ENCODE measurements around the gene IL1R2. TPM values are rescaled to one million over a fixed set of nuclear protein-coding genes. Genes with fewer than 3 reads are reported as not detected.

IL1R2 gene
- total RNA-seq, 2 donors from 2014 or later: 18.3 to 47.7 TPM

GRCh38 chr2:102040229-102040628, 48.5 kb downstream of the IL1R2 start:
- no peaks in the 10 kb centered on the region for H3K36me3 ChIP-seq

DNA sequence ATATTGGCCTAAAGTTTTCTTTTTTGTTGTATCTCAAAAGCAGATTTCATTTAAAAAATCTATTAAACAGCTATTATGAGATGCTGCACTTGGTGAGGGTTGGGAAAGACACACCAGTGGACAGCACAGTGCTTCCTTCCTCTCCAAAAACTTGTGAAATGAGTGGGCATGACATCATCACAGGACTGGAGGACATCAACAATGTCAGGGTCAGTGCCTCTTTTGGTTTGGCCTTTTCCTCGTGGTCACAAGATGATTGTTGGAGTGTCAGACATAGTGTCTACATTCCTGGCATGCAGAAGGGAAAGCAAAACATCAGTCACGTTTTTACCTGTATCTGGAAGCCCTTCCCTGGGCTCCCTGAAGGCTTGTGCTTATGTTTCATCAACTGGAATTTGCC, 49.6 kb downstream of the IL1R2 start:
- no peak for TF ChIP-seq CTCF (IDR thresholded peaks at IDR 0.05)
- no peaks in the 10 kb centered on the region for H3K9me3 ChIP-seq
- no peaks in the 10 kb centered on the region for H3K36me3 ChIP-seq
- no peak overlapping the region for H3K27ac ChIP-seq
- ATAC-seq (ENCODE audit: insufficient number of reproducible peaks, low FRiP score, low read depth) (no peak), DNase-seq (ENCODE audit: low spot score) (no peak)
- H3K27me3 ChIP-seq (replicated peaks; ENCODE audit: insufficient read depth): no peaks in the 10 kb centered on the region
- peaks cover 20 to 40% of the 10 kb centered on the region in 2 donors for H3K4me1 ChIP-seq (ENCODE audit: control insufficient read depth in 1 of 2, low read depth in 2 of 2)
- no peak overlapping the region for H3K4me3 ChIP-seq

More at GRCh38 chr2:102040229-102040628, 48.5 kb downstream of the IL1R2 start:
- no peak for ATAC-seq (ENCODE audit: insufficient number of reproducible peaks, low FRiP score, low read depth)
- DNase-seq (ENCODE audit: low spot score): no peak
- H3K4me3 ChIP-seq: no peak overlapping the region
- H3K9me3 ChIP-seq: no peaks in the 10 kb centered on the region
- no peak overlapping the region for H3K27ac ChIP-seq
- H3K27me3 ChIP-seq (replicated peaks; ENCODE audit: insufficient read depth): no peaks in the 10 kb centered on the region
- no peak for TF ChIP-seq CTCF (IDR thresholded peaks at IDR 0.05)
- peaks cover 20 to 42% of the 10 kb centered on the region in 2 donors for H3K4me1 ChIP-seq (ENCODE audit: control insufficient read depth in 1 of 2, low read depth in 2 of 2)

GRCh38 chr2:102042196-102043081, 50.7 kb downstream of the IL1R2 start:
- Histone ChIP-seq H3K27me3 (replicated peaks; ENCODE audit: insufficient read depth) (no peaks in the 10 kb centered on the region), H3K36me3 (no peaks in the 10 kb centered on the region), H3K9me3 (no peaks in the 10 kb centered on the region), H3K4me1 (ENCODE audit: control insufficient read depth in 1 of 2, low read depth in 2 of 2) (peaks cover 15 to 29% of the 10 kb centered on the region in 2 donors), H3K4me3 (no peak overlapping the region), H3K27ac (no peak overlapping the region)
- DNase-seq (ENCODE audit: low spot score) (no peak), ATAC-seq (ENCODE audit: insufficient number of reproducible peaks, low FRiP score, low read depth) (no peak)
- TF ChIP-seq CTCF (IDR thresholded peaks at IDR 0.05): no peak

GRCh38 chr2:102043560-102043959, 51.8 kb downstream of the IL1R2 start:
- H3K27ac ChIP-seq: no peak overlapping the region
- H3K9me3 ChIP-seq: no peaks in the 10 kb centered on the region
- no peak overlapping the region for H3K4me3 ChIP-seq
- ATAC-seq (ENCODE audit: insufficient number of reproducible peaks, low FRiP score, low read depth) (no peak), DNase-seq (ENCODE audit: low spot score) (no peak)
- H3K4me1 ChIP-seq (ENCODE audit: control insufficient read depth in 1 of 2, low read depth in 2 of 2): peaks cover 9 to 21% of the 10 kb centered on the region in 2 donors
- TF ChIP-seq CTCF (IDR thresholded peaks at IDR 0.05): no peak
- H3K36me3 ChIP-seq: no peaks in the 10 kb centered on the region
- no peaks in the 10 kb centered on the region for H3K27me3 ChIP-seq (replicated peaks; ENCODE audit: insufficient read depth)

DNA sequence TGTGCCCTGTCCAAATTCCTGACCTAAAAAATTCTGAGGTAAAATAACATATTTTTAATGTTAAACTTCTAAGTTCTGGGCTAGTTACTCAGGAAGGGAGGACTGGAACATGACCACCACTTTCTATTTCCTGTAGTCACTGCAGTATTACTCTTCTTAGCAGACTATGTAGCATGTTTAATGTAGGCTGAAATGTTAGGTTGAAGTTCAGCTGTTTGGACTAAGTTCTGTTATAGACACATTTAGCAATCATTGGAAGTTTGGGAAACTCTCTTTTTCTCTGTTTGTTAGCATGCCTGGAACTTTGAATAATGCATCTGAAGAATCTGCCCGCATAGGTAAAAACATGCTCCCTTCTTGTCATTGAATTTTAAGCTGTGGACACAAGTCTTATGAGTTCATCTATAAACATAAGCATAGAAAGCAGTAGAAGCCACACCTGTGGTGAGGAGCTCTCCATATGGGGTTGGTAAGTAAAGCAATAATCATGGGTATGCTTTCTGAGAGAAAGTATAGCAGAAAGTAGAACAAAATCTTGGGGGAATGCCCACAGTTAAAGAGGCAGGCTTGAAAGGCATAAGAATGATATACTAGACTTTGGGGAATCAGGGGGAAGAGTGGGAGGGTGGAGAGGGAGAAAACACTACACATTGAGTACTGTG, 52.6 kb downstream of the IL1R2 start:
- no peak for TF ChIP-seq CTCF (IDR thresholded peaks at IDR 0.05)
- Histone ChIP-seq H3K4me3 (no peak overlapping the region), H3K36me3 (no peaks in the 10 kb centered on the region), H3K27me3 (replicated peaks; ENCODE audit: insufficient read depth) (no peaks in the 10 kb centered on the region), H3K9me3 (no peaks in the 10 kb centered on the region), H3K27ac (no peak overlapping the region), H3K4me1 (ENCODE audit: control insufficient read depth in 1 of 2, low read depth in 2 of 2) (peaks cover 9 to 29% of the 10 kb centered on the region in 2 donors)
- no peak for ATAC-seq (ENCODE audit: insufficient number of reproducible peaks, low FRiP score, low read depth)
- no peak for DNase-seq (ENCODE audit: low spot score)
